ENCODE measurements around the gene KAZN.

- TF ChIP-seq ZBTB7A (tag by site-specific recombination; IDR thresholded peaks at IDR 0.05; ENCODE audit: low read depth) (no peak), ATF2 (tag by site-specific recombination; IDR thresholded peaks at IDR 0.05; ENCODE audit: low read depth) (no peak), ZNF341 (tag by site-specific recombination; IDR thresholded peaks at IDR 0.05; ENCODE audit: low read depth) (no peak)
Observed at GRCh38 chr1:14615549-14616218, 17.2 kb downstream of the KAZN start.

Data from HEK293 (cell line).